Choroid plexus epithelial cell (primary cell): ENCODE measurements around the gene PPM1H.

Source experiments
- DNase-seq: peaks from one replicate; pipeline ENCODE4 v3.0.0-alpha.2; 2010; ENCODE audit warnings: low read depth
- H3K4me3 ChIP-seq: 2 replicates; pipeline ENCODE4 v1.5.1; 2011; ENCODE audit warnings: low read depth, mild to moderate bottlenecking, control low read depth, low read length, moderate library complexity
- TF ChIP-seq, protein P1 (sequence below): conservative IDR thresholded peaks from 2 replicates; pipeline ENCODE4 v1.5.1; 2011; ENCODE audit warnings: low read depth, mild to moderate bottlenecking, control low read depth, inconsistent platforms, low read length, moderate library complexity

Gene PPM1H

GRCh38 chr12:62873116-62873825, 61.7 kb downstream of the PPM1H start:
- no peak overlapping the region for H3K4me3 ChIP-seq
- DNase-seq = no peak
- TF ChIP-seq, protein P1, sequence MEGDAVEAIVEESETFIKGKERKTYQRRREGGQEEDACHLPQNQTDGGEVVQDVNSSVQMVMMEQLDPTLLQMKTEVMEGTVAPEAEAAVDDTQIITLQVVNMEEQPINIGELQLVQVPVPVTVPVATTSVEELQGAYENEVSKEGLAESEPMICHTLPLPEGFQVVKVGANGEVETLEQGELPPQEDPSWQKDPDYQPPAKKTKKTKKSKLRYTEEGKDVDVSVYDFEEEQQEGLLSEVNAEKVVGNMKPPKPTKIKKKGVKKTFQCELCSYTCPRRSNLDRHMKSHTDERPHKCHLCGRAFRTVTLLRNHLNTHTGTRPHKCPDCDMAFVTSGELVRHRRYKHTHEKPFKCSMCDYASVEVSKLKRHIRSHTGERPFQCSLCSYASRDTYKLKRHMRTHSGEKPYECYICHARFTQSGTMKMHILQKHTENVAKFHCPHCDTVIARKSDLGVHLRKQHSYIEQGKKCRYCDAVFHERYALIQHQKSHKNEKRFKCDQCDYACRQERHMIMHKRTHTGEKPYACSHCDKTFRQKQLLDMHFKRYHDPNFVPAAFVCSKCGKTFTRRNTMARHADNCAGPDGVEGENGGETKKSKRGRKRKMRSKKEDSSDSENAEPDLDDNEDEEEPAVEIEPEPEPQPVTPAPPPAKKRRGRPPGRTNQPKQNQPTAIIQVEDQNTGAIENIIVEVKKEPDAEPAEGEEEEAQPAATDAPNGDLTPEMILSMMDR = no peak

DNA sequence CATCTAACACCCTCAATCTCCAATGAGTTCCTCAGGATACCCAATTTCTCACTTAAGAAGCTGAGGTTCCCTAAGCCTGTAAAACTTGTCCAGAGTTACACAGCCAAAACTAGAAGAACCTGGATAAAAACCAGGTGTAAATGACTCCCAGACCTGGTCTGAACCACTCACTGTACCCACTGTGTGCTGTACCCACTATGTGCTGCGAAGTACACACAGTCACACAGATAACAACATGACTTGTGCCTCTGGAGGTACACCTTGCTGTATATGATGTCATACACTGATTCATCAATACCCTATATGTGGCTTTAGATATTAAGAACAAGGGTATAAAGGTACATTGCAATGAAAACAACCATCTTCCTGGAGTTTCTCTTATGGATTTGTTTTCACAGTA, 66.1 kb downstream of the PPM1H start:
- no peak overlapping the region for H3K4me3 ChIP-seq
- DNase-seq = no peak
- TF ChIP-seq, protein P1 = no peak

GRCh38 chr12:62866451-62867082, 68.4 kb downstream of the PPM1H start:
- H3K4me3 ChIP-seq = no peak overlapping the region
- TF ChIP-seq, protein P1 = no peak
- peak; percentile 87 for DNase-seq

DNA sequence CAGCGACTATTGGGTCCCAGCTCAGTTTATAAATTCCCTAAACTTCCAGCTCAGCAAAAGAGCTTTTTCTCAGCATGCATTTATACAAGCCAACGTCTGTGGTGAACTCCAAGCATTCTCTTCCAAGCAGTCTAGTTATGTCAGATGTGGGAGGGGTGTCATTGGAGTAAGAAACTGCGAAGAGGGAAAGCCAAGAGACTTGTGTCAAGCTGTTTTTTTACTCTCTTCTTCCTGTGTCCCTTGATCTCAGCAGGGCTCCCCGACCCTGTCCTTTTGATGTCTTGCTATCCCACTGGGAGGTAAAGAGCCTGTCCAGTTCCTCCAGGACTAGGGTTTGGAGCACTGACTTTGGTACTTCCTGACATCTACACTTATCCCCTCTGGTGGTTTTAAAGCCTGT, 69.0 kb downstream of the PPM1H start:
- no peak overlapping the region for H3K4me3 ChIP-seq
- peak; percentile 76 for DNase-seq
- TF ChIP-seq, protein P1 = no peak

- TF ChIP-seq, protein P1 = no peak
- H3K4me3 ChIP-seq = no peak overlapping the region
- DNase-seq = no peak
These were observed 69.9 kb downstream of the PPM1H start for GRCh38 chr12:62865065-62865464.

- TF ChIP-seq, protein P1 = no peak
- no peak overlapping the region for H3K4me3 ChIP-seq
- DNase-seq = peak; percentile 58
These were observed 72.6 kb downstream of the PPM1H start for GRCh38 chr12:62862259-62862881.
